Measurements from ENCODE around the gene CCDC116.

CCDC116 gene

GRCh38 chr22:21684492-21685163 is 52.1 kb downstream of the CCDC116 start:
- no peak for DNase-seq

- no peak for DNase-seq
Observed at GRCh38 chr22:21685164-21685513, 52.6 kb downstream of the CCDC116 start.

- DNase-seq, result no peak
Observed at GRCh38 chr22:21686193-21686608, 53.6 kb downstream of the CCDC116 start.
